ENCODE data around the gene SURF2. TPM values are rescaled to one million over a fixed set of nuclear protein-coding genes. Genes with fewer than 3 reads are reported as not detected.

SURF2 gene
- total and polyA plus RNA-seq, 2 donors (not counting 3 experiments of a cell fraction or from before 2014, with no cell fraction given) = 10.6 to 14.2 TPM

- Histone ChIP-seq H3K9me1 (replicated peaks; ENCODE audit: control insufficient read depth, extremely low read depth, insufficient read depth, low read length) (no peaks in the 10 kb centered on the region), H3K27me3 (ENCODE audit: control insufficient read depth in 2 of 2, insufficient read depth in 2 of 2, low read length in 2 of 2) (no peaks in the 10 kb centered on the region), H3K9ac (replicated peaks; ENCODE audit: extremely low read depth, insufficient read depth, low read length) (no peak overlapping the region), H3K4me3 (replicated peaks in 1 of 3; ENCODE audit: insufficient read depth in 1 of 3, low read depth in 1 of 3, low read length in 3 of 3) (no peak overlapping the region), H3K79me2 (ENCODE audit: control insufficient read depth, insufficient read depth, low read length) (no peaks in the 10 kb centered on the region), H3K27ac (ENCODE audit: insufficient read depth, low read depth, low read length) (no peak overlapping the region), H3K9me3 (replicated peaks; ENCODE audit: control insufficient read depth, insufficient read depth, low read length) (no peaks in the 10 kb centered on the region), H3K4me1 (ENCODE audit: control insufficient read depth, extremely low read depth, insufficient read depth, low read length) (no peaks in the 10 kb centered on the region), H3K36me3 (ENCODE audit: control insufficient read depth in 2 of 2, extremely low read depth in 1 of 2, insufficient read depth in 2 of 2, low read length in 2 of 2) (no peaks in the 10 kb centered on the region), H4K20me1 (replicated peaks; ENCODE audit: control insufficient read depth, extremely low read depth, insufficient read depth, low read length) (no peaks in the 10 kb centered on the region), H3K4me2 (ENCODE audit: insufficient read depth, low read length) (no peak overlapping the region), H2AFZ (ENCODE audit: low read depth, low read length) (no peak overlapping the region)
- TF ChIP-seq MYC (IDR thresholded peaks at IDR 0.05; ENCODE audit: low read depth, low read length) (no peak), GATA2 (IDR thresholded peaks at IDR 0.05; ENCODE audit: insufficient read depth, insufficient read length, low read depth, low read length) (no peak), JUN (IDR thresholded peaks at IDR 0.05; ENCODE audit: borderline replicate concordance, insufficient read depth, insufficient read length, low read depth) (no peak), POLR2AphosphoS5 (IDR thresholded peaks at IDR 0.05; ENCODE audit: insufficient read depth, low read depth, low read length) (no peak), EZH2 (IDR thresholded peaks at IDR 0.05; ENCODE audit: borderline replicate concordance, low read depth, low read length, severe bottlenecking) (no peak), FOS (IDR thresholded peaks at IDR 0.05; ENCODE audit: borderline replicate concordance, insufficient read depth, low read length) (no peak), CTCF (IDR thresholded peaks at IDR 0.05; ENCODE audit: extremely low read depth in 1 of 2, insufficient read depth in 1 of 2, low read depth in 1 of 2, low read length in 2 of 2) (no peak), POLR2A (IDR thresholded peaks at IDR 0.05; ENCODE audit: low read depth, low read length) (no peak), MAX (IDR thresholded peaks at IDR 0.05; ENCODE audit: insufficient read depth, insufficient read length) (no peak)
- POLR2A ChIA-PET = no interaction called here
- FAIRE-seq (no peak), DNase-seq (ENCODE audit: low read depth, low spot score) (no peak)
- CTCF ChIA-PET = interaction anchor here (0.8 to 1.1 kb wide), 3 partner anchors 9 to 356 kb away, joined by 3 read pairs; no protein-coding TSS in a partner anchor
- no TSS peak for BruUV-seq (replicated peaks)
- dilution Hi-C loops (cut with MboI; ENCODE audit: extremely low pct_ligation_motif_present, low sequenced_read_pairs) (no loop called here), intact Hi-C loops (cut with micrococcal nuclease) (no loop called here)
These were observed 30.0 kb downstream of the SURF2 start for GRCh38 chr9:133386338-133386737.
